Heart left ventricle (tissue), 16 donors: ENCODE data around the gene ASPM. TPM values are rescaled to one million over a fixed set of nuclear protein-coding genes. Genes with fewer than 3 reads are reported as not detected.

Experiments used
- ATAC-seq, 4 donors: fragments of 200-7000 bp; cut with Tn5 transposase; one replicate each; pipeline ENCODE4 v1.9.1; 2020 to 2022; ENCODE audit warnings: moderate library complexity in 4 of 4, mild to moderate bottlenecking in 3 of 4, moderate number of reproducible peaks in 1 of 4
- DNase-seq, 5 donors: peaks; one replicate each; pipeline ENCODE4 v3.0.0-alpha.2; 2020
- H3K27ac ChIP-seq, 12 donors: fragments of 200-600 bp; sonication (generic) in 4 of 12; one replicate each; pipeline versions ENCODE4 v1.5.0 to v1.8.0; 2016 to 2022; ENCODE audit warnings: mild to moderate bottlenecking in 2 of 12
- H3K27me3 ChIP-seq, 9 donors: fragments of 200-600 bp; sonication (generic) in 2 of 9; one replicate each; pipeline versions ENCODE4 v1.5.1 to v1.8.0; 2016 to 2022; ENCODE audit warnings: mild to moderate bottlenecking in 3 of 9
- H3K36me3 ChIP-seq, 9 donors: fragments of 200-600 bp; sonication (generic) in 2 of 9; one replicate each; pipeline versions ENCODE4 v1.5.0 to v1.8.0; 2018 to 2022; ENCODE audit warnings: mild to moderate bottlenecking in 2 of 9
- H3K4me1 ChIP-seq, 12 donors: fragments of 200-600 bp; sonication (generic) in 4 of 12; one replicate each; pipeline versions ENCODE4 v1.5.0 to v1.8.0; 2016 to 2022; ENCODE audit warnings: mild to moderate bottlenecking in 3 of 12
- H3K4me3 ChIP-seq, 12 donors: fragments of 200-600 bp; sonication (generic) in 4 of 12; one replicate each; pipeline versions ENCODE4 v1.5.0 to v1.8.0; 2017 to 2022; ENCODE audit warnings: mild to moderate bottlenecking in 9 of 12, moderate library complexity in 4 of 12
- H3K9me3 ChIP-seq, 12 donors: fragments of 200-600 bp; sonication (generic) in 4 of 12; one replicate each; pipeline versions ENCODE4 v1.5.0 to v1.8.0; 2016 to 2022; ENCODE audit warnings: mild to moderate bottlenecking in 1 of 12
- CTCF ChIP-seq, 12 donors: fragments of 200-600 bp; sonication (generic) in 4 of 12; IDR thresholded peaks; one replicate each; pipeline versions ENCODE4 v1.5.0 to v1.8.0; 2018 to 2022; ENCODE audit warnings: antibody characterized with exemption in 12 of 12, mild to moderate bottlenecking in 5 of 12
- POLR2A ChIP-seq, 2 donors: fragments of 450-650 bp; IDR thresholded peaks; one replicate each; pipeline ENCODE4 v1.6.1; 2017; ENCODE audit warnings: antibody characterized with exemption in 2 of 2, mild to moderate bottlenecking in 2 of 2, moderate library complexity in 2 of 2
- WGBS, 4 donors: extraction: QIAGEN DNeasy Blood & Tissue Kit in 2 of 4; methylation state at CpG; one replicate each; pipeline versions ENCODE4 v1.1.5 to v1.1.7; 2013 to 2018; 5-methylcytosine and 5-hydroxymethylcytosine counted together
- intact Hi-C, 10 donors: fragments of 100-400 bp; cut with DNase I; formaldehyde crosslinking; loops; one replicate each; pipeline versions ENCODE4 v1.11.1 to v1.14.2; 2022
- polyA plus RNA-seq, 2 donors: library from polyadenylated mRNA; stranded (reverse); fragments of 200-250 nt; gene quantifications; one replicate each; pipeline ENCODE4 v1.2.3, GENCODE V29; 2013
- total RNA-seq, 9 donors: library from RNA; depleted of rRNA in 2 of 9; stranded (reverse); fragments of >200 nt in 2 of 9; fragmentation: NEBNext Ultra II Directional in 3 of 9; extraction: Animal tissue kit (Norgen Biotek cat#: 25700) in 3 of 9; gene quantifications; one replicate each; pipeline versions ENCODE4 v1.1.0 to v1.2.4, GENCODE V29; 2016 to 2023
- donor health status: ischemic (EF 13 %, LVEDD 7.1; RV severe dilation, severe dysfunction).
- donor health status: healthy with polysubstance abuse.
- donor health status: DM: no; HTN: yes; CAD: no.
- donor health status: DM: no; HTN: no; CAD: no.
- donor health status: ischemic (EF 25% LVEDD 6.9; RV normal size, moderate dysfunction).
- donor health status: ischemic (EF 25% LVEDD 5.7; RV mildly dilated, moderate dysfunction).
- donor health status: healthy.
- donor health status: DM: yes; HTN: yes; CAD: no.
- donor health status: ischemic (EF 35%, LVEDD 5.7; RV mildly dilated, moderate dysfunction).
- donor health status: nonischemic (EF 11% LVEDD 7.7; RV severe dilation, severe dysfunction).
- donor health status: DM: yes; HTN: yes; CAD: no.
- donor health status: PGD.
- donor health status: ischemic (EF 29% LVEDD 5.4; RV normal size, mild dysfunction).
- donor health status: nonischemic (EF 23%, LVEDD 6.1; RV moderate dilation, normal function).

Gene ASPM
- total and polyA plus RNA-seq, 11 donors, result 0.08 to 5.9 (median 0.44) TPM

GRCh38 chr1:197139169-197139568 lies 7.3 kb downstream of the ASPM start:
- DNase-seq, result no peak
- no peaks in the 10 kb centered on the region for H3K27me3 ChIP-seq
- 96 to 98% (median 97%) methylated on average over 15 of the region's 15 CpGs for WGBS, 4 donors
- no peak overlapping the region for H3K4me3 ChIP-seq
- intact Hi-C loops, result no loop called here
- H3K36me3 ChIP-seq, result no peaks in the 10 kb centered on the region
- no peaks in the 10 kb centered on the region for H3K9me3 ChIP-seq
- H3K27ac ChIP-seq, result no peak overlapping the region
- TF ChIP-seq POLR2A (IDR thresholded peaks at IDR 0.05) (no peak), CTCF (IDR thresholded peaks at IDR 0.05) (no peak)
- no peak for ATAC-seq
- peaks cover 0 to 10% (median 0%) of the 10 kb centered on the region in 12 donors for H3K4me1 ChIP-seq

- H3K27me3 ChIP-seq, result no peaks in the 10 kb centered on the region
- ATAC-seq, result no peak
- H3K9me3 ChIP-seq, result no peaks in the 10 kb centered on the region
- TF ChIP-seq POLR2A (IDR thresholded peaks at IDR 0.05), result no peak
- TF ChIP-seq CTCF (IDR thresholded peaks at IDR 0.05), result no peak
- H3K36me3 ChIP-seq, result no peaks in the 10 kb centered on the region
- intact Hi-C loops, result no loop called here
- no peak for DNase-seq
- H3K4me3 ChIP-seq, result no peak overlapping the region
- H3K27ac ChIP-seq, result no peak overlapping the region
- H3K4me1 ChIP-seq, result no peaks in the 10 kb centered on the region
- WGBS, 4 donors, result 83 to 87% (median 83%) methylated on average over 7 of the region's 7 CpGs
Measured at GRCh38 chr1:197137322-197137721, 9.1 kb downstream of the ASPM start.

- intact Hi-C loops, result no loop called here
- no peak for DNase-seq
- Histone ChIP-seq H3K27me3 (no peaks in the 10 kb centered on the region), H3K4me1 (no peaks in the 10 kb centered on the region), H3K9me3 (no peaks in the 10 kb centered on the region), H3K27ac (no peak overlapping the region), H3K36me3 (no peaks in the 10 kb centered on the region), H3K4me3 (no peak overlapping the region)
- no peak for ATAC-seq
- 94 to 97% (median 95%) methylated on average over 2 of the region's 2 CpGs for WGBS, 4 donors
- no peak for TF ChIP-seq POLR2A (IDR thresholded peaks at IDR 0.05)
- TF ChIP-seq CTCF (IDR thresholded peaks at IDR 0.05), result no peak
Measured at GRCh38 chr1:197130677-197131304, 15.7 kb downstream of the ASPM start.

GRCh38 chr1:197129698-197130097 lies 16.8 kb downstream of the ASPM start:
- Histone ChIP-seq H3K4me3 (no peak overlapping the region), H3K27ac (no peak overlapping the region), H3K36me3 (no peaks in the 10 kb centered on the region), H3K27me3 (no peaks in the 10 kb centered on the region), H3K9me3 (no peaks in the 10 kb centered on the region), H3K4me1 (no peaks in the 10 kb centered on the region)
- 74 to 78% (median 76%) methylated on average over 2 of the region's 2 CpGs for WGBS, 4 donors
- TF ChIP-seq POLR2A (IDR thresholded peaks at IDR 0.05) (no peak), CTCF (IDR thresholded peaks at IDR 0.05) (no peak)
- ATAC-seq (no peak), DNase-seq (no peak)
- intact Hi-C loops, result no loop called here
